ENCODE data around the gene CCT7. TPM values are rescaled to one million over a fixed set of nuclear protein-coding genes. Genes with fewer than 3 reads are reported as not detected.

Gene CCT7
- total RNA-seq, 1 experiment from 2014 or later, result 637 TPM

DNA sequence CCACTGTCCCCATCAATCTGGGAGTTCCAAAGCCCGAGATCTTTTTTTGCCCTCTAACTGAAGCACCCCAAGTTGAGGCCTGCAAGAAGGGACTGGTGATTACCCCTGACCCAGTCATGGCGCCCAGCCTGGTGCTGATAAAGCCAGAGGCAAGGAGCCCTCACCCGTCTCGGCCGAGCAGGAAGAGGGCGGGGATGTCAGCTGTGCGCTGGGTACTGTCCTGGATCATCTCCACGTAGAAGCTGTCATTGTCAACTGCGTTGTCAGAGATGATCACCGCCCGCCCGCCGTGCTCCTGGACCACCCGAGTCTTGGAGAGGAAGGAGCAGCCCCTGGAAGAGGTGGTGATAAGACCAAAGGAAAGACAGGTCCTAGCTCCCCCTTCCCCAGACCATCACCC lies 5.5 kb upstream of the CCT7 start:
- ChIA-PET CTCF (no interaction called here), RAD21 (ENCODE audit: low non-redundant PET in 1 of 2, low total read pairs in 2 of 2, uncharacterized antibody in 2 of 2, unreplicated experiment in 2 of 2) (no interaction called here), POLR2A (no interaction called here)
- no peak overlapping the region for H3K4me2 ChIP-seq (ENCODE audit: low read length)
- H3K27ac ChIP-seq (ENCODE audit: low read depth, low read length), result no peak overlapping the region
- no peak overlapping the region for H3K4me3 ChIP-seq (replicated peaks in 1 of 2; ENCODE audit: low read depth in 1 of 2, low read length in 2 of 2)
- H3K36me3 ChIP-seq (ENCODE audit: control insufficient read depth in 1 of 2, insufficient read depth in 2 of 2, low read length in 2 of 2), result peaks cover 0 to 7% of the 10 kb centered on the region in 2 experiments; a peak in 1 of 4 replicates
- H3K9me3 ChIP-seq (ENCODE audit: control insufficient read depth in 1 of 2, insufficient read depth in 1 of 2, low read depth in 1 of 2, low read length in 2 of 2), result no peaks in the 10 kb centered on the region
- TF ChIP-seq EZH2 (IDR thresholded peaks at IDR 0.05) (no peak), ELF1 (IDR thresholded peaks at IDR 0.05; ENCODE audit: borderline replicate concordance, low read depth) (no peak), CTCF (IDR thresholded peaks at IDR 0.05 in 2 of 3, conservative IDR thresholded peaks at IDR 0.05 in 1 of 3; ENCODE audit: borderline replicate concordance in 1 of 3, insufficient read depth in 1 of 3, low read depth in 2 of 3, low read length in 2 of 3) (no peak), EZH2phosphoT487 (IDR thresholded peaks at IDR 0.05; ENCODE audit: borderline replicate concordance) (no peak), FOSL1 (IDR thresholded peaks at IDR 0.05; ENCODE audit: low read depth) (no peak), ATF3 (IDR thresholded peaks at IDR 0.05) (no peak), POLR2A (IDR thresholded peaks at IDR 0.05; ENCODE audit: borderline replicate concordance, extremely low read depth, insufficient read depth, insufficient read length) (no peak), TCF7L2 (IDR thresholded peaks at IDR 0.05; ENCODE audit: borderline replicate concordance, extremely low read depth, insufficient read depth, insufficient read length) (no peak), ZNF274 (IDR thresholded peaks at IDR 0.05; ENCODE audit: low read depth, low read length) (no peak)
- TF ChIP-seq, protein P1, sequence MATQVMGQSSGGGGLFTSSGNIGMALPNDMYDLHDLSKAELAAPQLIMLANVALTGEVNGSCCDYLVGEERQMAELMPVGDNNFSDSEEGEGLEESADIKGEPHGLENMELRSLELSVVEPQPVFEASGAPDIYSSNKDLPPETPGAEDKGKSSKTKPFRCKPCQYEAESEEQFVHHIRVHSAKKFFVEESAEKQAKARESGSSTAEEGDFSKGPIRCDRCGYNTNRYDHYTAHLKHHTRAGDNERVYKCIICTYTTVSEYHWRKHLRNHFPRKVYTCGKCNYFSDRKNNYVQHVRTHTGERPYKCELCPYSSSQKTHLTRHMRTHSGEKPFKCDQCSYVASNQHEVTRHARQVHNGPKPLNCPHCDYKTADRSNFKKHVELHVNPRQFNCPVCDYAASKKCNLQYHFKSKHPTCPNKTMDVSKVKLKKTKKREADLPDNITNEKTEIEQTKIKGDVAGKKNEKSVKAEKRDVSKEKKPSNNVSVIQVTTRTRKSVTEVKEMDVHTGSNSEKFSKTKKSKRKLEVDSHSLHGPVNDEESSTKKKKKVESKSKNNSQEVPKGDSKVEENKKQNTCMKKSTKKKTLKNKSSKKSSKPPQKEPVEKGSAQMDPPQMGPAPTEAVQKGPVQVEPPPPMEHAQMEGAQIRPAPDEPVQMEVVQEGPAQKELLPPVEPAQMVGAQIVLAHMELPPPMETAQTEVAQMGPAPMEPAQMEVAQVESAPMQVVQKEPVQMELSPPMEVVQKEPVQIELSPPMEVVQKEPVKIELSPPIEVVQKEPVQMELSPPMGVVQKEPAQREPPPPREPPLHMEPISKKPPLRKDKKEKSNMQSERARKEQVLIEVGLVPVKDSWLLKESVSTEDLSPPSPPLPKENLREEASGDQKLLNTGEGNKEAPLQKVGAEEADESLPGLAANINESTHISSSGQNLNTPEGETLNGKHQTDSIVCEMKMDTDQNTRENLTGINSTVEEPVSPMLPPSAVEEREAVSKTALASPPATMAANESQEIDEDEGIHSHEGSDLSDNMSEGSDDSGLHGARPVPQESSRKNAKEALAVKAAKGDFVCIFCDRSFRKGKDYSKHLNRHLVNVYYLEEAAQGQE (IDR thresholded peaks at IDR 0.05; ENCODE audit: low read depth), result no peak
- H2AFZ ChIP-seq (ENCODE audit: low read depth, low read length, poor library complexity, severe bottlenecking), result no peak overlapping the region
- H4K20me1 ChIP-seq (ENCODE audit: insufficient read depth), result no peaks in the 10 kb centered on the region
- no peak for DNase-seq (ENCODE audit: low read depth, low spot score)
- no peaks in the 10 kb centered on the region for H3K79me2 ChIP-seq (ENCODE audit: insufficient read depth, low read length)
- peaks cover 5 to 11% of the 10 kb centered on the region in 2 experiments; a peak in 3 of 4 replicates for H3K4me1 ChIP-seq (ENCODE audit: control insufficient read depth in 1 of 2, insufficient read depth in 2 of 2, low read length in 2 of 2)
- H3K27me3 ChIP-seq (ENCODE audit: insufficient read depth, low read length), result no peaks in the 10 kb centered on the region
- no peak for ATAC-seq
- no peak overlapping the region for H3K9ac ChIP-seq (ENCODE audit: low read length)
- intact Hi-C loops (cut with micrococcal nuclease), result no loop called here
- no TSS peak for BruUV-seq (replicated peaks)
- no peaks in the 10 kb centered on the region for H3K9me2 ChIP-seq (ENCODE audit: insufficient read depth)

Measured in HCT116 (cell line).